Skin of body (tissue), 3 donors: ENCODE results near the gene GTF2A1. TPM values are rescaled to one million over a fixed set of nuclear protein-coding genes. Genes with fewer than 3 reads are reported as not detected.
A peak's percentile ranks its signal among the peaks of the same experiment; 100 is the strongest.

ENCODE experiments used
- DNase-seq: peaks from one replicate; lab custom pipeline; 2025; lab: John Stamatoyannopoulos, UW
- small RNA-seq: library from RNA; depleted of rRNA; stranded (forward); fragments of <200 nt; gene quantifications from one replicate; pipeline ENCODE3, GENCODE V24; 2014; ENCODE audit warnings: low replicate concordance
- total RNA-seq: library from RNA; depleted of rRNA; stranded (reverse); fragments of >200 nt; gene quantifications from one replicate; pipeline ENCODE4 v1.2.3, GENCODE V29; 2014

GTF2A1 gene
- total RNA-seq, 1 donor from 2014 or later = 27.3 TPM

DNA sequence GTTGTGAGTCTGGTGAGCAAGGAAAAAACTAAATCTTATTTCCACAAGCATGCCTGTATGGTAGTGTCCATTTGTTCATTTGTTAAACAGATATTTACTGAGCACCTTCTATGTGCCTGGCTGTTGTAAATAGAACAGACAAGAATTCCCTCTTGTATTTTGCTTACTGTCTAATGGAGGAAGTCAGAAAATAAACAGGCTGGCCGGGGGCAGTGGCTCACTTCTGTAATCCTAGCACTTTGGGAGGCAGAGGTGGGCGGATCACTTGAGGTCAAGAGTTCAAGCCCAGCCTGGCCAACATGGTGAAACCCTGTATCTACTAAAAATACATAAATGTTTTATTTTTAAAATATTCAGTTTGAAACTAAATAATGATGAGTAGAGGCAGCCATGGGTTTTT is 79.3 kb downstream of the GTF2A1 start:
- DNase-seq = no peak

DNA sequence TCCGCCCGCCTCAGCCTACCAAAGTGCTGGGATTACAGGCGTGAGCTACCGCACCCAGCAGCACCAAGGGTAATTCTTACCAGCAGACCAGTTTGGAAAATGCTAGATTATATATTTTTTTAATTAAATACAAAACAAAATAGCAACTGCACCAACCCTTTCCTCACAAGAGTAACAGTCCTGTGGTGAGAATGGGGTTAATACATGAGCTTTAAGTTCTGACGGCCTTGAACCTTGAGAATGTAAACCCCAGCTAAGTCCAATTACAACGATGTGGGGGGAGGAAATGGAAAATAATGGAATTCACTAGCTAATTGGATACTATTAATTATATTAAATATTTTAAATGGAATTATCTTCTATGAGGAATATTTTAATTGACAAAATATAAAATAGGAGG is 82.3 kb downstream of the GTF2A1 start:
- DNase-seq = no peak

DNA sequence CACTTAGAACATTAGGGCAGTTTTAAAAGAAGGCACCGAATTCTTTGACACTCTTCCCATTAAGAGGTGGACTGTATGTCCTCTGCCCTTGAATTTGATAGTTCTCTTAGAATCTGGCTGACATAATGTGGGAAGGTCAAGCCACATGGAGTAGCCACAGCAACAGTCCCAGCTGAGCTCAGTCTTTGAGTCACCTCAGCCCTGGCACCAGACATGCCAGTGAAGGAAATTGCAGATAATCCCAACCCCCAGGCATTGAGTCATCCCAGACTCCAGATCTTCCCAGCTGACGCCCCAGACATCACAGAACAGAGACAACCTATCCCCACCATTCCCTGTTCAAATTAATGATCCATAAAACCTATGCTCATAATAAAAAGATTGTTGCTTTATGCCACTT is 83.4 kb downstream of the GTF2A1 start:
- DNase-seq = no peak

DNA sequence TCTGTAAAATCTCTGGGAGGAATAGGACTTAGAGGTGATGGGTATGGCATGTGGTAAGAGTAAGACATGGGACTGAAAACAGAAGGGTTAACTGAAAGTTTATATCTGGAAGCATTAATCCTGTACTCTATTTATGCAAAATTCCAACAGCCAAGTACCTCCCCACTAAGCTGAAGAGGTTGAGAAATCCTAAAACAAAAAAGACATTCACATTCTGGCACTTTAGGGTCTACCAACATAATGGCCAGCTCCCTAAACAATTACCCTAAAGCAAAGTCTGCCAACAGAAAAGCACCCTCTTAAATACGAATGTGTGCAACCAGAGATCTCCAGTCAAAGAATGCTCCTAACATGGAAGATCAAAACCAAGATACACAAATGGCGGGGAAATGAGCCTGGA is 87.4 kb downstream of the GTF2A1 start:
- no peak for DNase-seq

DNA sequence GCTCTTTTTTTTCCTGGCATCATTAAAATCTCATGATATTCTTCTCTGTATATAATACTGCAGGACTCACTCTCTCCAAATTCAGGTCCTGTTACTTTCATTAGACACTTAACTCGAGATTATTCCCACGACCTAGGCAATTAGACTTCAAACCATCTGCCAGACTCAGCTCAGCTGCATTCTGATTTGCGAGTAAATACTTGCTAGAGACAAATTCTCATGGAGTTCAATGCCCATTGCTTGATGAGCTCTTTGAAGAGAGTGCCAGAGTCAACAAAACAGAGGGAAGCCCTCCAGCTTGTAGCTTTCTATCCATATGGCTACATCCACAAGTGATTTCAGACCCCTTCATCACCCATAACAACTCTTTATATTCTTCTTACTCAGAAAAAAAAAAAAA is 88.3 kb downstream of the GTF2A1 start:
- no peak for DNase-seq

DNA sequence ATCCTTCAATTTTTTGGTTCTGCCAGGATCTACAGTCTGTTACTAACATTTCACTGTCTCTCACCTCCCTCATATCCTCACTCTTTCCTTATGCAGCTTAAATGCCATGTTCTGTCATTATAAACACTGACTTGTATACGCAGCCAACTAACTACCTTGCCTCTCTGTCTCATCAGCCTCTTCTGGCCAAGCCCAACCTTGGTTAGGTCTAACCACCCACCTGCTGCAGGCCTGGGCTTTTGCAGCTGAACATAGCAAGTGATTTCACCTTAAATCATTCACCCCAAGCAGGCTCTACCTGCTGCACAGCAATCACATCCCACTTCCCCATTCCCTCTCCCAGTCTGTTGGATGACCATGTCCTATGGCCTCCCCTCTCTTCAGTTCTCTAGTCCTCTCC is 91.5 kb downstream of the GTF2A1 start:
- no peak for DNase-seq

DNA sequence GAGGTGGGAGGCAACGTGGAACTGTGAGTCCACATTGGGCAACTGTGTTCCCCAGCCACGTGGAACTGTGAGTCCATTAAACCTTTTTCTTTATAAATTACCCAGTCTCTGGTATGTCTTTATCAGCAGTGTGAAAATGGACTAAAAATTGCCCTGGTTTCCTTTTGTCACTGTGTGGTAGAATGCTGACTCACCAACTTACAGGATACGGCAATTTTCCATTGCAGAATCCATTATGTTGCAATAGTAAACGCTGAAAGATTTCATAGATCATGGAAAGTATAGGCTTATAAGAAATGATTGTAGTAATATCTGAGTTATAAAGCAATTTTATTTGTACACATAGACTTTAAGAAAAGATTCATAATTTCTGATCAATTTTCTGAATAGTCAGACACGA is 93.0 kb downstream of the GTF2A1 start:
- DNase-seq = no peak

DNA sequence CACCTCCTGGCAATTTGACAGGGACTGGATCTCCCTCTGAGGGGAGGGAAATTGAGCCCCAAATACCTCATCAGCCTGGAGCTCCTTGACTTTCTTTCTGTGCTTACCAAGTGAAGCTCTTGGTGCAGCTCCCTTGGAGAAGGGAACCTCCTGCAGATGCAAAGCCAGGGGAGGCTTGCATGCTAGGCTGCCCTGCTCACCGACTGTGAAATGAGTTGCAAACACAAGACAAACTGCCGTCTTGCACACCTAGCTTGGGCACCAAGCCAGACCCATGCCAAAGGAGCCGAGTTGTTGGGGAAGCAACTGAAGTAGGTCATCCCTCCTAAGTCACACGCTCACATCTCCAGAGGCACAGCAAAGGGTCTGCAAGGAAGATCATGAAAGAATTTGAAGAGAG is 95.2 kb downstream of the GTF2A1 start:
- DNase-seq = no peak

Small RNA genes lying within 50 kb of the gene (small RNA-seq; reads per million reads assigned to genes)
- gene DYNLL1P1 = not detected
- gene SNORA79 = 1.9 reads per million, percentile 85 among the genes with 10 or more reads in this experiment

Other genes starting within 250 kb of the GTF2A1 start
- gene STON2, start 179.4 kb upstream of the GTF2A1 start, total RNA-seq = 28.7 TPM